ENCODE data around the gene RGS3.

- TF ChIP-seq SP1 (IDR thresholded peaks at IDR 0.05; ENCODE audit: low read depth) (no peak), JUND (IDR thresholded peaks at IDR 0.05) (no peak), ATF3 (IDR thresholded peaks at IDR 0.05) (no peak), CTCF (IDR thresholded peaks at IDR 0.05 in 2 of 3, conservative IDR thresholded peaks at IDR 0.05 in 1 of 3; ENCODE audit: borderline replicate concordance in 1 of 3, insufficient read depth in 1 of 3, low read depth in 2 of 3, low read length in 2 of 3) (no peak), POLR2A (IDR thresholded peaks at IDR 0.05; ENCODE audit: borderline replicate concordance, extremely low read depth, insufficient read depth, insufficient read length) (no peak), EGR1 (IDR thresholded peaks at IDR 0.05; ENCODE audit: low read depth) (no peak), POLR2AphosphoS5 (IDR thresholded peaks at IDR 0.05; ENCODE audit: low read depth, low read length) (no peak), CEBPB (IDR thresholded peaks at IDR 0.05; ENCODE audit: low read depth) (no peak), YY1 (IDR thresholded peaks at IDR 0.05; ENCODE audit: extremely low read depth, insufficient replicate concordance, low read depth, low read length) (no peak)
Measured at GRCh38 chr9:113572076-113572861, 108.7 kb downstream of the RGS3 start.
